HL-60/S4 treated with phorbol 12-myristate 13-acetate at 8.2 ng/mL for 4 days and 3 days (cell line): ENCODE results near the gene SLC25A22.

Source experiments
- in situ Hi-C: fragments of 300-500 bp; cut with MboI; formaldehyde crosslinking; loops from 2 replicates; pipeline ENCODE4 v1.15.0; 2022; ENCODE audit warnings: low sequenced_read_pairs

SLC25A22 gene

GRCh38 chr11:834371-835316 is 36.6 kb upstream of the SLC25A22 start:
- in situ Hi-C loops: no loop called here

DNA sequence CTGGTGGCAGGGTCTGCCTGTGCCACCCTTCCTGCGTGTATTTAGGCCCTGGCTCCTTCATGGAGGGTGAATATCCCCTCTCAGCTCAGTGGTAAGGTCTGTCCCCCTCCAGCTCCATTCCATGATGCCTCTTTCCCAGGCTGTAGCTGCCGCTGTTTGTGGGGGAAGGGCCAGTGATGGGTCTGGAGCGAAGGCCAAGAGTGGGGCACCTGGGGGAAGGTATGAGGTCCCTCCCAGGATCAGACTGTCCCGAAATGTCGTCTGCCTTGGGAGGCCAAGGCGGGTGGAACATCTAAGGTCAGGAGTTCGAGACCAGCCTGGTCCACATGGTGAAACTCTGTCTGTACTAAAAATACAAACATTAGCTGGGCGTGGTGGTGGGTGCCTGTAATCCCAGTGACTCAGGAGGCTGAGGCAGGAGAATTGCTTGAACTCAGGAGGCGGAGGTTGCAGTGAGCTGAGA is 35.8 kb upstream of the SLC25A22 start:
- in situ Hi-C loops: no loop called here

- in situ Hi-C loops: no loop called here
Observed at GRCh38 chr11:833114-833791, 35.2 kb upstream of the SLC25A22 start.

- in situ Hi-C loops: no loop called here
Observed at GRCh38 chr11:832529-833113, 34.5 kb upstream of the SLC25A22 start, which contains the start of gene CD151. Gene CD151 (plus strand): TSS chr11:832952. CDS start chr11:836070, 3,118 bp downstream.

DNA sequence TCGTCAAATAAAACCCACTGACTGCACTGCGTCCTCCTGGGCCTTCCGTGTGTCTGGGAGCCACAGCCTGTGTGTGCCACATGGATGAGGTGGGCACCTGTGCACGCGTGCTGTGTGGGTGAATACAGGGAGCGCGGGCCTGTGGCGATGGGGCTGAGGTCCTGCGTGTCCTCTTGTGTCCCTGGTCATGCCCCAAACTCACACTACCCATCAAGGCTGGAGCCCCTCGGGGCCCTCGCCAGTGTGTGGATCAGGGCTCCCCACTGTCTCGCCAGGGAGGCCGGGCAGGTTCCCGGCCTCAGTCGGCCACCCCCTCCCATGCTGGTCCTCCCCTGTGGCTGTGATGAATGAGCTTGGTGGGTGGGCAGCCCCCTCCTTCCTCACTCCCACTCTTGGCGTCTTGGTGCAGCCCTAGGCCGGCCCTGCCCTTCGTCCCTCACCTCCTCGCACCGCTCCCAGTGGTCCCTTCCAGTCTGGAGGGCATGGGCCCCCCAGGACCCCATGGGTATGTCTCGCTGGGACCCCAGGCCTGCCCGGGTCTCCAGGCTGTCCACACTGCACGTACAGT is 34.0 kb upstream of the SLC25A22 start:
- in situ Hi-C loops: no loop called here

DNA sequence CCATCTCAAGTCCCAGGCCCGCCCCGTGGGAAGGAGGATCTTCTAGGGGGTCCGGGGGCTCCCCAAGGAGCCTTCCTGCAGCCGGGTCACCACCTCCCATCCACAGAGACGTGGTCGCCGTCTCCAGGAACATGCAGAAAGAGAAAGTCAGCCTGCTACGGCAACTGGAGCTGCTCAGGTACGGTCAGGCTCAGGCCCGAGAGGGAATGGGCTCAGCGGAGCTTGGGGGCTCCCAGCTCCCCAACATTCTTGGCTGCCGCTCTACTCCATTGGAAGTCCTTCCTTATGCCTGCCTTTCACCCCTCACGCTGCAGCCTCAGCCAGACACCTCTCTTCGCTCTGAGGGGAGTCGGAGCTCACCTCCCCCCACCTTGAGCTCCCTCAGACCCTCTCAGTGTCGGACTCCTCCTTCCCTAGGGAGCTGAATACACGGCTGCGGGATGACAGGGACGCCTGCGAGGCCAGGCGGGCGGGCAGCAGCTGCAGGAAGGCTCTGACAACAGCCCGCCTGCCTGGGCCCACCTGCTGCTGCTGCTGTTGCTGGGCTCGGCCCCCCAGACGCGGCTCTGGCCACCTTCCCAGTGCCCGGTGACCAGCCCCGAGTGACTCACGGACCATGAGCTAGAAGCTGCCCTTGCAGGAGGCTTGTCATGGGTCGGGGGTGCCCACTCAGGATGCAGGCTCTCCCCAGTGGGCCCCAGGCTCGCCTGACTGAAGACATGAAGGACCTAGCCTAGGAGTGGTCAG is 33.2 kb upstream of the SLC25A22 start:
- in situ Hi-C loops: no loop called here

DNA sequence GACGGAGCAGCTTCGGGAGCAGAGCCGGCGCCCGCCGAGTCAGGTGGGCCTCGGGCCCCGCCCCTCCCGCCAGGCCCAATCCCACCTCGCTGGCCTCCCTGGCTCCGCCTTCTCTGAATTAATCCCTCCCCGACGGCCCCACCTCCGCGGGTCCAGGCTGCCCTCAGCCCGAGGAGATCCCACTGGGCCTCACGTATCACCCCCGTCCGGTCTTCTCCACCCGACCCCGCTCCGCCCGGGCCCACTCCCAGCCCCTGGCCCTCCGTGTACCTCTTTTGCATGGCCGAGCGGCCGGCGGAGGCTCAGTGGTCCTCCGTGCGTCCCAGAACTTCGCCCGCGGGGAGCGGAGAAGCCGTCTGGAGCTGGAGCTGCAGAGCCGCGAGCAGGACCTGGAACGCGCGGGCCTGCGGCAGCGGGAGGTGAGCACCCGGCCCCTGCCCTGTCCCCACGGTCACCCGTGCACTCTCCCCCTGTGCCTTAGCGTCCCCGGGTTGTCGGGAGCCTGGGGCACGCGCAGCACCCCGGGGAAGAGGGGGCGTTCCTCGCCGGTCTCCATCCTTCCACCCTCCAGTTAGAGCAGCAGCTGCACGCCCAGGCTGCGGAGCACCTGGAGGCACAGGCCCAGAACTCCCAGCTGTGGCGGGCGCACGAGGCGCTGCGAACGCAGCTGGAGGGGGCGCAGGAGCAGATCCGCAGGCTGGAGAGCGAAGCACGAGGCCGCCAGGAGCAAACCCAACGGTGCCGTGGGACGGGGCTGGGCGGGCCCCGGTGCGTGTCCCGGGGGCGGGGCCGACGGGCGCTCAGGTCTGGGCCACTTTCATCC is 32.4 kb upstream of the SLC25A22 start:
- in situ Hi-C loops: no loop called here

GRCh38 chr11:829847-830294 is 31.8 kb upstream of the SLC25A22 start:
- in situ Hi-C loops: no loop called here

GRCh38 chr11:829176-829846 is 31.2 kb upstream of the SLC25A22 start:
- in situ Hi-C loops: no loop called here

DNA sequence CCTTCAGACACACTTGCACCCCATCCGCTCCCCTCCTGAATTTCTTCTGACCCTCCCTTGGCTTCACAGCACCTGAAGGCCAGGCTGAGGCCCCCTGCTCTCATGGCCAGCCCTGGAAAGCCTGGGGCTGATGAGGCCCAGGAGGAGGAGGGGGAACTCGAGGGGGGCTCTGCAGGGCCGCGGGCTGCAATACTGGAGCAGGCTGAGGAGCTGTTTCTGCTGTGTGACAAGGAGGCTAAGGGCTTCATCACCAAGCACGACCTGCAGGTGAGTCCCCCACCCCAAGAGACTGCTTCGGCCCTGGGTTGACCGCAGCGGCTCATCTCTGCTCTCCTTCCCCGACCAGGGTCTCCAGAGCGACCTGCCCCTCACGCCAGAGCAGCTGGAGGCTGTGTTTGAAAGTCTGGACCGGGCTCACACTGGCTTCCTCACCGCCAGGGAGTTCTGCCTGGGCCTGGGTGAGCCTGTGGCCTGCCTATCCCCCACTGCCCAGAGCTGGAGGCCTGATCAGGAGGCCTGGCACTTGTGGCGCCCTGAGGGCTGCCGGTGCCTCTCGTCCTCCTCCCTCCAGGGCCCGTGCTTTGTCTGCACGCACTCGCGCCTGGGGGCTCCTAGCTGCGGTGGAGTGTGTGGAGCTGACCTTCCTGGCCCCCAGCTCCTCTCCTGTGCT is 30.6 kb upstream of the SLC25A22 start:
- in situ Hi-C loops: no loop called here

GRCh38 chr11:827897-828192 is 29.8 kb upstream of the SLC25A22 start, which contains the start of gene CRACR2B:
Gene CRACR2B (plus strand): TSS chr11:827919. CDS start chr11:828608, 689 bp downstream.
- in situ Hi-C loops: no loop called here

DNA sequence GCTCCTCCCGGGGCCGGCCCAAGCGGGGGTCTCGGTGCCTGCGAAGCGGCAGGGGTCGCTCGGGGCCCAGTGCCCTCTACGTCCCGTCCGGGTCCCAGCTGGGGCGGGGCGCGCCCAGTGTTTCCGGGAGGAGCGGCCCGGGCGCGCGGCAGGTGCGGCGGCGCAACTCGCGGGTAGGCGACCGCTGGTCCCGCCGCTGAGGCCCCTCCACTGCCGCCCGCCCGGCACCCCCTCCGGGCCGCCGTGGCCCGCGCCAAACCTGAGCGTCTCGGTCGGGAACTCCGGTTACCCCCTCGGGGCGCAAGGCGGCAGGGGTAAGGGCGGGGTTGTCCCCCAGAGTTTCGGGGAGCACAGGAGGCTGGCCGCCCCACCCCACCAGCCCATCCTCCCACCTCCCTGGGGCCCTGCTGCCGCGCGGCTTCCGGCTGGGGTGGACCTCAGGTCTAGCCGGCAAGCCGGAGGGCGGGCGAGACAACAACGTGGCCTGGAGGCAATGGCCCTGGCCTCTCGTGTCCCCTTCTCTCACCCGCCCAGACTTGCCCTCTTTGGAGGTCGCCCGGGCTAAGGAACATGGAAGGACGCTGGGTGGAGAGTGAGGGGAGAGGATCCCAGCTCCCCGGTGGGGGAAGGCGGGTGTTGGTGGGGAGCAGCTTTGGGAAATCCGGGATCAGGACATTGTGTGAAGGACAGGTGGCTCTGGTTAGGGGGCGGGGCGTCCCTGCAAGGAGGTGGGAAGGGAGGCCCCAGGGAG is 29.2 kb upstream of the SLC25A22 start:
- in situ Hi-C loops: no loop called here

- in situ Hi-C loops: no loop called here
Observed at GRCh38 chr11:826836-827145, 28.7 kb upstream of the SLC25A22 start.

GRCh38 chr11:826227-826621 is 28.1 kb upstream of the SLC25A22 start:
- in situ Hi-C loops: no loop called here

GRCh38 chr11:825366-826226 is 27.5 kb upstream of the SLC25A22 start:
- in situ Hi-C loops: no loop called here

- in situ Hi-C loops: no loop called here
Observed at GRCh38 chr11:824942-825341, 26.9 kb upstream of the SLC25A22 start.

- in situ Hi-C loops: no loop called here
Observed at GRCh38 chr11:824292-824880, 26.3 kb upstream of the SLC25A22 start.
